Measurements from ENCODE around the gene HBQ1. TPM values are rescaled to one million over a fixed set of nuclear protein-coding genes. Genes with fewer than 3 reads are reported as not detected.

The HBQ1 gene
- total RNA-seq, 1 donor: not detected

DNA sequence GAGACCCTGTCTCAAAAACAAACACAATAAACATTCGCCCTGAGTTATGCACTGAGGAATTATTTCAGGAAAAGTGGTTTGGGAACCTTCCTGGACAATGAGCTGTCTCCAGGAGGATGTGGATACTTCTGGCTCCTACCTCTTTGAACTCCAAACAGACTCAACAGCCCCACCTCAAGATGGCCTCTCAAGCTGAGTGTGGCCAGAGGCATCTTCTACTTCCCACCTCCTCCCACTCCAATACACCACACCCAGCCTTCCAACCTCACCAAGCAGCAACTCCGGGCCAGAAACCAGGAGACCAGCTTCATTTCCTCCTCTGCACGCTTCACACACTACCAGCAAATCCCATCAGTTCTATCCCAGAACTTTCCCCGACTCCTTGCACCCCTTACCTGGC, 11.6 kb downstream of the HBQ1 start:
- Histone ChIP-seq H3K9me3 (ENCODE audit: low read depth, low read length) (no peaks in the 10 kb centered on the region), H3K27ac (ENCODE audit: low read depth, low read length) (no peak overlapping the region), H2AFZ (ENCODE audit: low read length) (no peak overlapping the region), H3K36me3 (ENCODE audit: insufficient read depth, low read length) (peaks cover 85% of the 10 kb centered on the region), H3K4me2 (ENCODE audit: insufficient read depth, low read length) (no peak overlapping the region), H3K79me2 (ENCODE audit: insufficient read depth, low read length) (peaks cover 4% of the 10 kb centered on the region), H3K4me3 (ENCODE audit: insufficient read depth, low read length) (no peak overlapping the region), H3K4me1 (ENCODE audit: insufficient read depth, low read length) (peaks cover 4% of the 10 kb centered on the region), H3K27me3 (ENCODE audit: insufficient read depth, low read length) (no peaks in the 10 kb centered on the region), H4K20me1 (ENCODE audit: insufficient read depth, low read length) (peaks cover 27% of the 10 kb centered on the region)
- DNase-seq (ENCODE audit: insufficient read length, low spot score, missing footprints): no peak
- TF ChIP-seq, protein P1, sequence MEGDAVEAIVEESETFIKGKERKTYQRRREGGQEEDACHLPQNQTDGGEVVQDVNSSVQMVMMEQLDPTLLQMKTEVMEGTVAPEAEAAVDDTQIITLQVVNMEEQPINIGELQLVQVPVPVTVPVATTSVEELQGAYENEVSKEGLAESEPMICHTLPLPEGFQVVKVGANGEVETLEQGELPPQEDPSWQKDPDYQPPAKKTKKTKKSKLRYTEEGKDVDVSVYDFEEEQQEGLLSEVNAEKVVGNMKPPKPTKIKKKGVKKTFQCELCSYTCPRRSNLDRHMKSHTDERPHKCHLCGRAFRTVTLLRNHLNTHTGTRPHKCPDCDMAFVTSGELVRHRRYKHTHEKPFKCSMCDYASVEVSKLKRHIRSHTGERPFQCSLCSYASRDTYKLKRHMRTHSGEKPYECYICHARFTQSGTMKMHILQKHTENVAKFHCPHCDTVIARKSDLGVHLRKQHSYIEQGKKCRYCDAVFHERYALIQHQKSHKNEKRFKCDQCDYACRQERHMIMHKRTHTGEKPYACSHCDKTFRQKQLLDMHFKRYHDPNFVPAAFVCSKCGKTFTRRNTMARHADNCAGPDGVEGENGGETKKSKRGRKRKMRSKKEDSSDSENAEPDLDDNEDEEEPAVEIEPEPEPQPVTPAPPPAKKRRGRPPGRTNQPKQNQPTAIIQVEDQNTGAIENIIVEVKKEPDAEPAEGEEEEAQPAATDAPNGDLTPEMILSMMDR (IDR thresholded peaks at IDR 0.05; ENCODE audit: extremely low read depth, low read depth, low read length): no peak

GRCh38 chr16:192686-193085, 12.4 kb downstream of the HBQ1 start:
- Histone ChIP-seq H3K27ac (ENCODE audit: low read depth, low read length) (no peak overlapping the region), H4K20me1 (ENCODE audit: insufficient read depth, low read length) (peaks cover 29% of the 10 kb centered on the region), H3K27me3 (ENCODE audit: insufficient read depth, low read length) (no peaks in the 10 kb centered on the region), H3K9me3 (ENCODE audit: low read depth, low read length) (no peaks in the 10 kb centered on the region), H3K4me1 (ENCODE audit: insufficient read depth, low read length) (peaks cover 4% of the 10 kb centered on the region), H2AFZ (ENCODE audit: low read length) (no peak overlapping the region), H3K4me3 (ENCODE audit: insufficient read depth, low read length) (no peak overlapping the region), H3K4me2 (ENCODE audit: insufficient read depth, low read length) (no peak overlapping the region), H3K79me2 (ENCODE audit: insufficient read depth, low read length) (peaks cover 7% of the 10 kb centered on the region), H3K36me3 (ENCODE audit: insufficient read depth, low read length) (peaks cover 86% of the 10 kb centered on the region)
- peak; percentile 73 for DNase-seq (ENCODE audit: insufficient read length, low spot score, missing footprints)
- TF ChIP-seq, protein P1 (IDR thresholded peaks at IDR 0.05; ENCODE audit: extremely low read depth, low read depth, low read length): no peak

- H3K27ac ChIP-seq (ENCODE audit: low read depth, low read length): no peak overlapping the region
- H3K79me2 ChIP-seq (ENCODE audit: insufficient read depth, low read length): peaks cover 7% of the 10 kb centered on the region
- H3K4me1 ChIP-seq (ENCODE audit: insufficient read depth, low read length): peaks cover 4% of the 10 kb centered on the region
- no peaks in the 10 kb centered on the region for H3K27me3 ChIP-seq (ENCODE audit: insufficient read depth, low read length)
- H3K4me3 ChIP-seq (ENCODE audit: insufficient read depth, low read length): no peak overlapping the region
- no peak for DNase-seq (ENCODE audit: insufficient read length, low spot score, missing footprints)
- H4K20me1 ChIP-seq (ENCODE audit: insufficient read depth, low read length): peaks cover 30% of the 10 kb centered on the region
- peaks cover 83% of the 10 kb centered on the region for H3K36me3 ChIP-seq (ENCODE audit: insufficient read depth, low read length)
- TF ChIP-seq, protein P1 (IDR thresholded peaks at IDR 0.05; ENCODE audit: extremely low read depth, low read depth, low read length): no peak
- H3K9me3 ChIP-seq (ENCODE audit: low read depth, low read length): no peaks in the 10 kb centered on the region
- H3K4me2 ChIP-seq (ENCODE audit: insufficient read depth, low read length): no peak overlapping the region
- no peak overlapping the region for H2AFZ ChIP-seq (ENCODE audit: low read length)
These were observed 13.2 kb downstream of the HBQ1 start for GRCh38 chr16:193441-193840.

GRCh38 chr16:194516-194915, 14.3 kb downstream of the HBQ1 start:
- Histone ChIP-seq H3K9me3 (ENCODE audit: low read depth, low read length) (no peaks in the 10 kb centered on the region), H3K27ac (ENCODE audit: low read depth, low read length) (no peak overlapping the region), H2AFZ (ENCODE audit: low read length) (no peak overlapping the region), H3K4me3 (ENCODE audit: insufficient read depth, low read length) (no peak overlapping the region), H3K79me2 (ENCODE audit: insufficient read depth, low read length) (peaks cover 7% of the 10 kb centered on the region), H3K4me2 (ENCODE audit: insufficient read depth, low read length) (no peak overlapping the region), H3K36me3 (ENCODE audit: insufficient read depth, low read length) (peaks cover 81% of the 10 kb centered on the region), H3K4me1 (ENCODE audit: insufficient read depth, low read length) (peaks cover 4% of the 10 kb centered on the region), H3K27me3 (ENCODE audit: insufficient read depth, low read length) (no peaks in the 10 kb centered on the region), H4K20me1 (ENCODE audit: insufficient read depth, low read length) (peaks cover 22% of the 10 kb centered on the region)
- peak; percentile 86 for DNase-seq (ENCODE audit: insufficient read length, low spot score, missing footprints)
- TF ChIP-seq, protein P1 (IDR thresholded peaks at IDR 0.05; ENCODE audit: extremely low read depth, low read depth, low read length): no peak
